HUDEP-2 (cell line): ENCODE results near the gene INSM1.
"Not testable (repeated sequence)": the region's sequence is repeated elsewhere in the genome, so short reads cannot be mapped to it uniquely, and the experiment has no call there.

ENCODE experiments used
- DNase-seq, 76 experiments: peaks; one replicate each; lab custom pipeline; 2025; ENCODE audit not compliant: unreplicated experiment in 76 of 76; lab: John Stamatoyannopoulos, UW

INSM1 gene, protein sequence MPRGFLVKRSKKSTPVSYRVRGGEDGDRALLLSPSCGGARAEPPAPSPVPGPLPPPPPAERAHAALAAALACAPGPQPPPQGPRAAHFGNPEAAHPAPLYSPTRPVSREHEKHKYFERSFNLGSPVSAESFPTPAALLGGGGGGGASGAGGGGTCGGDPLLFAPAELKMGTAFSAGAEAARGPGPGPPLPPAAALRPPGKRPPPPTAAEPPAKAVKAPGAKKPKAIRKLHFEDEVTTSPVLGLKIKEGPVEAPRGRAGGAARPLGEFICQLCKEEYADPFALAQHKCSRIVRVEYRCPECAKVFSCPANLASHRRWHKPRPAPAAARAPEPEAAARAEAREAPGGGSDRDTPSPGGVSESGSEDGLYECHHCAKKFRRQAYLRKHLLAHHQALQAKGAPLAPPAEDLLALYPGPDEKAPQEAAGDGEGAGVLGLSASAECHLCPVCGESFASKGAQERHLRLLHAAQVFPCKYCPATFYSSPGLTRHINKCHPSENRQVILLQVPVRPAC

DNA sequence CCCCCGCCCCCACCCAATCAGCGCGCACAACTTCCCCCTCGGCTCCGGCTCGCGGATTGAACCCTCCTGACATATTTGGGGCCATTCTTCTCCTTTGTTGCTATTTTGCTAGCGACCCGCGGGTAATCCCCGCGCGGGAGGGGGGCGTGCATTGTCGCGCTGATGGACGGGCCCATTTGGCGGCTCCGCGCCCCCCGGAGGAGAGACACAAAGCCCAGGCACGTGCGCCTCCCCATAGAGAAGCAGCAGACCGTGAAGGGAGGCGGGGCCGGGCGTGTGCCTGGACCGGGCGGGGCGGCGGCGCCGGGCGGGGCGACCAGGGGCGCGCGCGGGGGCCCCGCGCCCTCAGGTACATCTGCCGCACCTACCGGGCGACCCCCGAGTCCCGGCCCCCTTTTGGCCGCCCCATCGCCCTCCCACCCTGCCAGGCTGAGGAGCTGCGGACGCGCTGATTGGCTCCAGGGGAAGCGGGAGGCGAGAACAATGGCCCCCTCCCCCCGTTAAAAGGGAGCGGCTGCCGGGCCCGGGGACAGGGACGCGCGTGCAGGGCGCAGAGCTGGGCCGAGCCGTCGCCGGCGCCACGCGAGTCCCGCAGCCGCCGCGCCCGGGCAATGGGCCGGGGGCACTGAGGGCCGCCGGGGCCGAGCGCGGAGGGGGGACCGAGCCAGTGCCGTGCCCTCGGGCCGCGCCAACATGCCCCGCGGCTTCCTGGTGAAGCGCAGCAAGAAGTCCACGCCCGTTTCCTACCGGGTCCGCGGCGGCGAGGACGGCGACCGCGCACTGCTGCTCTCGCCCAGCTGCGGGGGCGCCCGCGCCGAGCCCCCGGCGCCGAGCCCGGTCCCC, at the start of gene INSM1:
Gene INSM1 (plus strand): TSS at position 530 of the 843 bp plus-strand sequence. CDS start 164 bp downstream, at position 694.
- peak in 1 of 76 experiments; percentile 3 for DNase-seq

DNA sequence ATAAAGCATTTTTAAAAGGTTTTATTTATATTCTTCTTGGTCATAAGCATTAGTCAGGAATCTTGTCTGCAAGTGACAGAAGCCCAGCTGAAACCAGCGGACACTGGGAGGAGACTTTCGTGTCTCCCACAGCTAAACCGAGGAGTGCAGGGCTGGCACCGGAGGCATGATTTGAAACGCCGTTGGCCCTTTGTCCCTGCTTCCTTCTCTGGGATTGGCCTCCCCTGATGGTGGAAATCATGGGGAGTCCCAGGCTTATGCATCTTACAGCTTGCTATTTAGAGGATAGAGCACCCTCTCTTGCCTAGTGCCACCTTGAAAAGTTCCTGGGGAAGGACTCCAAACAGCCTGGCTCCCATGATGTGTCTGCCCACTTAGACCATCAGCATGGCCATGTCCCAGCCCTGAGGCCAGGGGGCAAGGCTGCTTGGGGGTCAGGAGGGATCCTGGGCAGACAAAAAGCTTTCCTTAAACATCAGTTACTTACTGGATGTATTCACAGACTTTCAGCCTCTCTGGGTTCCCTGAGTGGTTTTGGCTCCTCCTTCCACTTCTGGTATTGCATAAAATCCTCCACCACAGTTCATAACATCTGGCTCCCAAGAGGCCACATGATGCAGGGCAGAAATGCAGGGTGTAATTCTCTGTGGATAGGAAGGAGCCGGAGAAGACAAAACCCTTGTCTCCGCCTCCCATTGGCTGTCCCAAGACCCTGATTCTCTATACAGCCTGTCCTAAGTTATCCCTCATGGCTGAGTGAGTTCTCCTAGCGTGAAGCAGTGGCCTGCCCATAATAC, 49.3 kb upstream of the INSM1 start:
- DNase-seq, result no peak

DNA sequence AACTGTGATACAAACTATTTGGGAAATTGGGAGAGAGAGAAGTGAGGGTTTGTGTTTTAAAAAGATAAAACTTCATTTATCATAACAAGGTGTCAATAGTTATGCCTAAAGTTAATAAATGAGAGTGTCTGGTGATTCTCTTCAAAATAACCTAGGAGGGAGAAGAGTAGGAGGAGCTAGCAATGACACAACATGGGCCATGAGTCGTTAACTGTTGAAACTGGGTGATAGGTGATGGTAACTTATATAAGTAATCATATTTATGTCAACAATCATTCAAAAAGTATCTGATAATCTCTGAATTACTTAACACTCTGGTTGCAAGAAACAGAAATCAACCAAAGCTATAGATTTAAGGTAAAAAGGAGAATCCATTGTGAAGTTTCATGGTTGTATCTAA, 46.8 kb upstream of the INSM1 start:
- no peak for DNase-seq

DNA sequence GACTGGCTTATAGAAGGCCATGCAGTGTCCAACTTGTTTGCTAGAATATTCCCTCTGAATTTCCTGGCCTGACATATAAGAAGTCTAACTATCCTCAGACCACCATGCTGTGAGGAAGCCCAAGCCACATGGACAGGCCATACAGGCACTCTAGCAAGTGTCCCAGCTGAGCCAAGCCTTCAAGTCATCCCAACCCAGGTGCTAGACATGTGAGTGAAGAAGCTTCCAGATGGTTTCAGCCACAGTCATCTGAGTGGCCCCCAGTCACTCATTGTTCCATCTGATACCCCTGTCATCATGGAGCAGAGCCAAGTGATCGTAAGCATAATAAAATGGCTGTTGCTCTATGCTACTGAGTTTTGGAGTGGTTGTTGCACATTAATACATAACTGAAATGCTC, 46.0 kb upstream of the INSM1 start:
- no peak for DNase-seq

DNA sequence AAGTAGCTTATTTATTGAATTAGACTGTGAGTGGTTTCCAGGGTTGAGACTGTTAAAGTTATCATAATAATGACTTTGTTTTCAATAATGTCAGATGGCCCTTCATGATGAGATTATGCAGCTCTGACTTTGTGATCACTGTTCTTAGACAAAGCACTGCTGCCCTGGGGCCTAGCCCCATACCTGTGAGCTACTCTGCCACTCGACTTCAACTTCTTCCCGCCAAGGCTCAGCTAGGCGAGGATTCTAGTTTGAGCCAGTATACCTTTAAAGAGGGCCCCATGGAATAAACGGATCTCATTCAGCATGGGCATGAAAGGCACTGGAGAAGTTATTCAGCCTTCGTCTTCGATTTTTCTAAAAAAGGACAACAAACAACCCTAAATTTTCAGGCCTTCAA, 45.0 kb upstream of the INSM1 start:
- no peak for DNase-seq

DNA sequence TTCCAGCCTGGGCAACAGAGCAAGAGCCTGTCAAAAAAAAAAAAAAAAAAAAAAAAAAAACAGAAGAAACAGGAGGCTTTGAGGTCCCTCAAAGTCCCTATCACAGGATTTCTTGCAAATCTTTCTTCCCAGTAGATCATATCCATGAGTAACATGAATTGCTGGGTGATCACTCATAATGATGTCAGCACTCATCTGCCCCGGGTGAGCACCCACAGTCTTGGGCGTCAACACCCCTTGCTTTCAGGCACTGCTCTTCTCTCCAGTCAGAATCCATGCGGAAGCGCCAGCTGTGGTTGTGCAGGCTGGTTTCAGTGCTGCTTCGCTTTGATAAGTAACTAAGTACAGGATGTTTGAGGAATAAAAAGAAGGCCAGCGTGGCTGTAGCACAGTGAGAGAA, 40.2 kb upstream of the INSM1 start:
- no peak for DNase-seq

DNA sequence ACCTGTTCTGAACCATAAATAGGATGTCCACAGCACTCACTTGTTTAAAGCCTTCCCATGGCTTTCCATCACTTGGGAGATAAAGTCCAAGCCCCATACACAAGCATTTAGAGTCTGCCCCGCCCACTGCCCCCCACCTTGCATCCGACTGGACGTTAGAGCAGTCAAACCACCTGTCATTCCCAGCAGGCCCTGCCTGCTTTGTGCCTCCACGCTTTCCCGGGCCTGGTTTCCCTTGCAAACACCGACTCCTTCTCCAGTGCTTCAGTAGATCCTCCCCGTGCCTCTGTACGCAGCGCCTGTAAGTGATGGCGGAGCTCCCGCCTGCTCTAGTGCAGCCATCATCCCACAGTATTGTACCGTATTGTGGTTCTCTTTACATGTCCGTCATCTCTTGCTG, 38.3 kb upstream of the INSM1 start:
- no peak for DNase-seq

DNA sequence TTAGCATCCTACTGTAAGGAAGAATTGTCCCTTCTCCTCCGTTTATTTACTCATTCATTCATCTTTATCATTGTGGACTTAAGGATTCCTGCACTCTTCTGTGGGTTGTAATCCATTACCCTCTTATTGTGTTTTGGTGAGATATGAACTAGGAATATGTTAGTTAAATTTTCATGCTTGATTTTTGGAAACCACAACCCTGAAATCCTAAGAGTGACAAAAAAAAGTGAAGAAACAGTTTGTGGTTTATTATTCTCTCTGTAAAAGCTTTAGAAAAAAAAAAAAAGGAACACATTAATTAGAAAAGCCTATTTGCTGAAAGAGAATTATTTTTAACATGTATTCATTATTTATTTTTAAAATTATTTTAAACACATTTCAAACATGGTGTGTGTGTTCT, 36.7 kb upstream of the INSM1 start:
- no peak for DNase-seq

DNA sequence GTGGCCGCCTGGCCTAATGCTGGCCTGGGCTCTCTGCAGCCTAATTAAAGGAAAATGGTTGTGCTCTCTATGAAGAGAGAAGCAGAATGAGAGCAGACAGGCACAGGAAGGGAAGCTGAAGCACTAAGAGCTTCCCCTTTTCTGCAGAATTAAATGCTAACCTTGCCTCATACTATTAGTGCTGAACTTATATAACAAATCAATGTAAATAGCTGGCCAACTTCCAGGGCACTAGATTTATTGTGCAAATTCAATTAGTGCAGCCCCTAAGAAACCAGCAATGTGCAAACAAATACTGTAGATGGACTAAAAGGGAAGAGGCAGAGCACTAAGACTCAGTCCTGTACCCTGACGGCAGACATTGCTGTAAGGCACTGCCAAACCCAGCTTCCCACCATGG, 36.1 kb upstream of the INSM1 start:
- no peak for DNase-seq

DNA sequence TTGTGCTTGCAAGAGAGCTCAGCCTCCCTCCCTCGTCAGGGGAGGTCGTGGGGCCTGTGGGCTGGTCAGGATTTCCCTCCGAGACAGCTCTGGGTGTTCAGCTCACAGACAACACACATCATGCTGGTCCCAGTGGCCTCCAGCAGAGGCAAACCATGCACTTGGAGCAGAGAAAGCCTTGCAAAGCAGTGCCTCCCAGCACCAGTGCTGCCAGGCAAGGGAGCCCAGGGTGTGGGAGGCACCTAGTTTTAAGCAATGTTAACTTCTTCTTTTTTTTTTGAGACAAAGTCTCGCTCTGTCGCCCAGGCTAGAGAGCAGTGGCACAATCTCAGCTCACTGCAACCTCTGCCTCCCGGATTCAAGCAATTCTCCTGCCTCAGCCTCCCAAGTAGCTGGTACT, 34.0 kb upstream of the INSM1 start:
- no peak for DNase-seq

DNA sequence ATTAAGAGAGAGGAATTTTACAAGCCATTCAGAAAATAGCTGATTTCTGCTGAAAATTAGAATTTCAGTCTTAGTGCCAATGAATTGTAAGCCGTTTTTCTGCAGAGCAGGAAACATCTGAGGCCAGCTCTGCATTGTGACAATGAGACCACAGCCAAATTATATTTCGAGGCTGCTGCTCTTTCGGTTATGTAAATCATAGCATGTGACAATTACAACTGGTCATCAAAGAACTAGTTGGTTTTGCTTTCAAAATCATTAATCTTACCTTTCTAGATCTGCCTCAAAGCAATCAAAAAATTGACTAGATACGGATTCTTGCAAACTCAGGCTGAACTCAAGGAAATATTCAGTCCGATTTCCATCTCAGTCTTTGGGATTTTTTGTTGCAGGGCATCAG, 33.4 kb upstream of the INSM1 start:
- no peak for DNase-seq

DNA sequence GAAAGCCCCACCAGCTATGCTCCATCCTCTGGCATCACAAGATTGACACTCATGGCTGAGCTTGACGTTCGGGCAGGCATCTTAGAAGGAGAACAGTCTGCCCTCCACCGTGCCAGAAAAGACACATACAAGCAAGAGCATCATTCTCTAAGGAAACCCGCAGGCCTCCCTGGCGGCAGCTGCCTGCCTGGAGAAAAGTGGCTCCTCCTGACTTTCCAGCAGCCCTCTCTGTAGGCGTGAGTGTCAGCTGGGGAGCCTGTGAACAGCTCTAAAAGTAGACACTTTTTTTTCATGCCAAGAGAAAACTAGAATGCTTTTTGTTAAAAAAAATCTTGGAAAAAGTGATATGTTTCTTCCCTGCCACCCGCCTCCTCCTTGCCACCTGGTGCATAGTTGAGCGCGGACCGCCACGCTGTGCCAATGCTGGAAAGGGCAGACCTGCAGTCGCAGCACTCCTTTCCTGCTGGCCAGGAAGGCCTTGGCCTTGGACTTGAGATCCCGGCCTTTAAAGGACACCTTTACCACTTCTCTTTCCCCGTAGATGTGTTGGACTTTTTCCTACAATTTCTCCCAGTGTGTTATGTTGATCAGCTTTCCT, 29.7 kb upstream of the INSM1 start:
- no peak for DNase-seq

DNA sequence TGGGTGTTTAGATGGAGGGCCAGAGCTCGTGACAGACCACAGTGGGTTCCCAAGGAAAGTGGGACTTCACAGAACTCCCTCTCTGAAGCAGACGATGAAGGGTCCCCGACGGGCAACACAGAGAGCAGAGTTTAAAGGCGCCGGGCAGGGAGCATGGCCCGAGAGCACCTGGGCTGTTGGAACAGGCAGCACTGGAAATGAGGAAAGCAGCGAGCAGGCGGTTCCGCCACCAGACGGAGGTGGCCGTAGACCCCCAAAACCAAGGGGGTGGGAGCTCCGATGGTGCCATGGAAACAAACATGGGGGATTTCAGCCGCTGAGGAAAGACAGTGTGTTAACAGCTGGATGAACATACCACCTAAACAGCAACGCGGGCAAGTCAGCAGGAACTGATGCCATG, 27.5 kb upstream of the INSM1 start:
- DNase-seq, result no peak

DNA sequence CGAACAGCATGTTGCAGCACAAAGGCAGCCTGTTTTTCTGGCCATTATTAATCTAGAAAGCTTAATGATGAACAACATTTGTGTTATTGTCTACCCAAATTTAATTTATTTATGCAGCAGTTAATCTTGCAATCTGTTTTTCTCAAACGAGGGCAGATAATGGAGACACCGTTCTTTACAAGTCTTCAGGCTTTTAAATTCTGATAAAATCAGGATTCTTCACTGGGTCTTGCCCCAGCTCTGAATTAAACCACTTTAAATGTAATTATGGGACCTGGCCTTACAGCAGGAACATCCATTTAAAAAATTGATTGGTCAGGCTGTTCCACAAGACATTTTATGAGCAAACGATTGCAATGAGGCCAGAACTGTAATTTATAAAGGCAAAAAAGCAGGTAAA, 26.5 kb upstream of the INSM1 start:
- no peak for DNase-seq

DNA sequence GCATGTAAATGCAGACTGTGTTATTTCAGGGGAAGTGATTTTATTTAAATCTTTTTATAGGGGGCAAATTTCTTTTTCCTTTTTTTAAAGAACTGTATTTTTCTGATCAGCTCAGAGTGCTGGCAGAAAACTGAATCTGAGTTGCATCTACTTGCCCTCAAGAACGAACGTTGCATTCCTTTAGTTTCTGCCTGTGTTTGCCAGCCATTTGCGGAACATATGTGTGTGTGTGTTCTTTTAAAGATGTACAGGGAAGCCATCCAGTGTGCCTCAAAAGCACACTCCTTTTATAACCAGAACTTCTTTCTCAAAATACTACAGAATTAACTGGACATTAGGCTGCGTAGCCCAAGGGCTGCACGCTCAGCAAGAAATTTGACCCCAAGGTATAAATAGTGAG, 25.8 kb upstream of the INSM1 start:
- no peak for DNase-seq

DNA sequence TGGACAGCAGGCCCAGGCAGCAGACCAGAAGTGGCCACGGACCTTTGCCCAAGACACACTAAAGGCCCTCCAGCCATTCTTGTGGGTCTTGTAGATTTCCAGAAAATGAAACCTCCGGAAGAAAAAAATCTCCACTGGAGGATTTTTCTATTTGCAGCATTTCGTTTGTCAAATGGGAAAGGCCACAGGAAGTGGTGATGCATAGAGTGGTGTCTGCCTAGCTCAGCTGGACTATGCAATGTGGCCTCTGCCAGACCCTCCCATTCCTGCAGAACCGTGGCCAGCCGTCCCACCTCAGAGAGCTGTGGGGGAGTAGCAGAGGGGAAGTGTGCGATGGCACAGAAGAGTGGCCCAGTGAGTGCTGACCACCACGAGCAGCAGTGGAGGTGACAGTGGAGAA, 24.0 kb upstream of the INSM1 start:
- no peak for DNase-seq

DNA sequence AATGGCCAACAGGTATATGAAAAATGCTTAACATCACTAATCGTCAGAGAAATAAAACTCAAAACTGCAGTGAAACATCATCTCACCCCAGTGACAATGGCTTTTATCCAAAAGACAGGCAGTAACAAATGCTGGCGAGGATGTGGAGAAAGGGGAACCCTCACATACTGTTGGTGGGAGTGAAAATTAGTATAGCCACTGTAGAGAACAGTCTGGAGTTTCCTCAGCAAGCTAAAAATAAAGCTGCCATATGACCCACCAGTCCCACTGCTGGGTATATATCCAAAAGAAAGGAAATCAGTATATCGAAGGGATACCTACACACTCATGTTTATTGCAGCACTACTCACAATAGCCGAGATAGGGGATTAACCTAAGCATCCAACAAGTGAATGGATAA, 23.4 kb upstream of the INSM1 start:
- DNase-seq, result no peak

DNA sequence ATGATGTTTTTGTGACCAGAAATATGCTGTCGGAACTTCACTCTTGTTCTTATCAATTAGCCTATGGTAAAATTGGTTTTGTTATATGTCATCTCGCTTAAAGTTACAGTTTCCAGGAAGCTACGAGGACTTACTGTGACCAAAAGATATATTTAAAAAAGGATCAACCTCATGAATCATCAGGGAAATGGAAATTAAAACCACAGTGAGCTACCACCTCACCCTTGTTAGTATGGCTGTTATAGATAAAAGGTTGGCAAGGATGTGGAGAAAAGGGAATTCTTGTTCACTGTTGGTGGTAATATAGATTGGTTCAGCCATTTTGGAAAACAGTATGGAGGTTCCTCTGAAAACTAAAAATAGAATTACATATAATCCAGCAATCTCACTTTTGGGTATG, 14.3 kb upstream of the INSM1 start:
- peak in 2 of 76 experiments; percentile 4 to 9 for DNase-seq

DNA sequence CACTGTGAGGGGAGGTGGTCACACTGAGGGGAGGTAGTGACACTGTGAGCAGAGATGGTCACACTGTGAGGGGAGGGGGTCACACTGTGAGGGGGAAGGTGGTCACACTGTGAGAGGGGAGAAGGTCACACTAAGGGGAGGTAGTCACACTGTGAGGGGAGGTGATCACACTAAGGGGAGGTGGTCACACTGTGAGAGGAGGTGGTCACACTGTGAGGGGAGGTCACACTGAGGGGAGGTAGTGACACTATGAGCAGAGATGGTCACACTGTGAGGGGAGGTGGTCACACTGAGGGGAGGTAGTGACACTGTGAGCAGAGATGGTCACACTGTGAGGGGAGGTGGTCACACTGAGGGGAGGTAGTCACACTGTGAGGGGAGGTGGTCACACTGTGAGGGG, 12.4 kb upstream of the INSM1 start:
- DNase-seq, result not testable (repeated sequence)

DNA sequence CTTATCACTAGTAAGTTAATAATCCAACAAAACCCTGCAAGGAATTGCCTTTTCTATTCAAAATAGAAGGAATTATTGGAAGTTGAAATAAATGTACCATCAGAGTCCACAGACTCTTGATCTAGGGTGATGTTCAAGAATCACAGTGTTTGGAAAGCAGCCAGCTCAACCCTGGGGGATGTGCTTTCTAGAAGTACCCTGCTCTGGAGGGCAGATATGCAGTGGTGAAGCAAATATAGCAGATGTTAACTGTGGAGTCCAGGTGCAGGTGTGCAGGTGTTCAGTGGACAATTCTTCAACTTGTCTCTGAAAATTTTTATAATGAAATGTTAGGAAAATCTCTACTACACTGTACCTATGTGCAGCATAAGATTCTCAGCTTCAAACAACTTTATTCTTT, 9.1 kb upstream of the INSM1 start:
- no peak for DNase-seq

DNA sequence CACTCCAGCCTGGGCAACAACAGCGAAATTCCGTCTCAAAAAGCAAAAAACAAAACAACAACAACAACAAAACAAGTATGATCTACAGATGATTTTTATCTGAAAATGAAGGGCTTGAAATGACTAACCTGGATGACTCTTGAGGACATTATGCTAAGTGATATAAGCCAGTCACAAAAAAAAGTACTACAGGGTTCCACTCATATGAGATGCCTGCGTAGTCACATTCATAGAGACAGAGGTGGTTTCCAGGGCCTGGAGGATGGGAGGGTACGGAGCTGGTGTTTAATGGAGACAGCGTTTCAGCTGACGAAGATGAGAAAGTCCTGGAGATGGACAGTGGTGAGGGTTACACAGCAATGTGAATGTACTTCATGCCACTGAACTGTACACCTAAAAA, 8.3 kb upstream of the INSM1 start:
- no peak for DNase-seq
